ENCODE results near the gene CKM.

Gene CKM

GRCh38 chr19:45303269-45304060 is 19.2 kb downstream of the CKM start:
- no peaks in the 10 kb centered on the region for H3K4me1 ChIP-seq (ENCODE audit: control insufficient read depth, insufficient read depth, low read length, poor library complexity, severe bottlenecking)
- WGBS, 2 experiments (ENCODE audit: insufficient coverage in 2 of 2), result 91 to 97% methylated on average over 4 to 5 of the region's 12 CpGs
- no peaks in the 10 kb centered on the region for H3K9me3 ChIP-seq (ENCODE audit: control insufficient read depth, low read length)
- H3K27ac ChIP-seq (ENCODE audit: low read depth, low read length, severe bottlenecking), result no peak overlapping the region
- peaks cover 44% of the 10 kb centered on the region for H3K36me3 ChIP-seq (ENCODE audit: control insufficient read depth, insufficient read depth, low read length)
- H3K4me3 ChIP-seq (ENCODE audit: extremely low read depth, insufficient read depth, low read length, poor library complexity, severe bottlenecking), result no peak overlapping the region

- Histone ChIP-seq H3K4me3 (ENCODE audit: extremely low read depth, insufficient read depth, low read length, poor library complexity, severe bottlenecking) (no peak overlapping the region), H3K27ac (ENCODE audit: low read depth, low read length, severe bottlenecking) (no peak overlapping the region), H3K4me1 (ENCODE audit: control insufficient read depth, insufficient read depth, low read length, poor library complexity, severe bottlenecking) (no peaks in the 10 kb centered on the region), H3K36me3 (ENCODE audit: control insufficient read depth, insufficient read depth, low read length) (peaks cover 53% of the 10 kb centered on the region), H3K9me3 (ENCODE audit: control insufficient read depth, low read length) (no peaks in the 10 kb centered on the region)
- WGBS, 2 experiments (ENCODE audit: insufficient coverage in 2 of 2), result 93 to 97% methylated on average over 15 to 21 of the region's 27 CpGs
These were observed 20.3 kb downstream of the CKM start for GRCh38 chr19:45302416-45302815.

GRCh38 chr19:45299719-45300118 is 23.0 kb downstream of the CKM start:
- no peak overlapping the region for H3K27ac ChIP-seq (ENCODE audit: low read depth, low read length, severe bottlenecking)
- no peaks in the 10 kb centered on the region for H3K4me1 ChIP-seq (ENCODE audit: control insufficient read depth, insufficient read depth, low read length, poor library complexity, severe bottlenecking)
- no peak overlapping the region for H3K4me3 ChIP-seq (ENCODE audit: extremely low read depth, insufficient read depth, low read length, poor library complexity, severe bottlenecking)
- peaks cover 80% of the 10 kb centered on the region for H3K36me3 ChIP-seq (ENCODE audit: control insufficient read depth, insufficient read depth, low read length)
- H3K9me3 ChIP-seq (ENCODE audit: control insufficient read depth, low read length), result peaks cover 3% of the 10 kb centered on the region
- WGBS, 2 experiments (ENCODE audit: insufficient coverage in 2 of 2), result 96 to 100% methylated on average over 1 to 5 of the region's 6 CpGs

- WGBS, 2 experiments (ENCODE audit: insufficient coverage in 2 of 2), result 89 to 96% methylated on average over 3 to 4 of the region's 5 CpGs
- Histone ChIP-seq H3K4me3 (ENCODE audit: extremely low read depth, insufficient read depth, low read length, poor library complexity, severe bottlenecking) (no peak overlapping the region), H3K36me3 (ENCODE audit: control insufficient read depth, insufficient read depth, low read length) (peaks cover 92% of the 10 kb centered on the region), H3K9me3 (ENCODE audit: control insufficient read depth, low read length) (peaks cover 3% of the 10 kb centered on the region), H3K27ac (ENCODE audit: low read depth, low read length, severe bottlenecking) (no peak overlapping the region), H3K4me1 (ENCODE audit: control insufficient read depth, insufficient read depth, low read length, poor library complexity, severe bottlenecking) (no peaks in the 10 kb centered on the region)
These were observed 24.4 kb downstream of the CKM start for GRCh38 chr19:45298264-45298663.

DNA sequence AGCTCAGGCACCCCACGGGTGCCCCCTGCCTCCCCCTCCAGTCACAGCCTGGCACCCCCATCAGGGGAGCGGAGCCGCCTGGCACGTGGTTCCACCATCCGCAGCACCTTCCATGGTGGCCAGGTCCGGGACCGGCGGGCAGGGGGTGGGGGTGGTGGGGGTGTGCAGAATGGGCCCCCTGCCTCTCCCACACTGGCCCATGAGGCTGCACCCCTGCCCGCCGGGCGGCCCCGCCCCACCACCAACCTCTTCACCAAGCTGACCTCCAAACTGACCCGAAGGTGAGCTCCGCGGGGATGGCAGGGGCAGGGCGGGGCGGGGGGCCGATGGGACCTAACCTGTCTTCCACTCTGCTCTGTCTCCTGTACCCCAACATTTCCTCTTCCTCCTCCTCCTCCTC is 25.0 kb downstream of the CKM start:
- WGBS, 2 experiments (ENCODE audit: insufficient coverage in 2 of 2), result 96 to 100% methylated on average over 3 to 7 of the region's 18 CpGs
- Histone ChIP-seq H3K4me1 (ENCODE audit: control insufficient read depth, insufficient read depth, low read length, poor library complexity, severe bottlenecking) (no peaks in the 10 kb centered on the region), H3K27ac (ENCODE audit: low read depth, low read length, severe bottlenecking) (no peak overlapping the region), H3K36me3 (ENCODE audit: control insufficient read depth, insufficient read depth, low read length) (peaks cover 91% of the 10 kb centered on the region), H3K4me3 (ENCODE audit: extremely low read depth, insufficient read depth, low read length, poor library complexity, severe bottlenecking) (no peak overlapping the region), H3K9me3 (ENCODE audit: control insufficient read depth, low read length) (peaks cover 3% of the 10 kb centered on the region)

DNA sequence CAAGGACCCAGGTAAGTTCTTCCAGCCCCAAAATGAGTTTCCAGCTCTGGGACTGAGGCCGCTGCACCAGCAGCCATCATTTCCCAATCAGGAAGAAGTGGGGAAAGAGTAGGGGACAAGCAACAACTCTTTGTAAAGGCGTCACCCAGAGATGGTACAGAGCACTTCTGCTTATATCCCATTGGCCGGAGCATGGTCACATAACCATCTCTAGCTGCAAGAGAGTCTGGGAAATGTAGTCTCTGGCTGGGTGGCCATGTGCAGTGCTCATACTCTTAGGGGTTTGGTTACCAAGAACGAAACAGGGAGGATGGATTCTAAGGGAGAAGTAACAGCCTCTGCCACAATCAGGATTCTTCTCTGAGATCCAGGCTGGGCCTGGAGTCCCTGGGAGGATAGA is 26.3 kb downstream of the CKM start:
- Histone ChIP-seq H3K4me3 (ENCODE audit: extremely low read depth, insufficient read depth, low read length, poor library complexity, severe bottlenecking) (no peak overlapping the region), H3K9me3 (ENCODE audit: control insufficient read depth, low read length) (peaks cover 3% of the 10 kb centered on the region), H3K27ac (ENCODE audit: low read depth, low read length, severe bottlenecking) (no peak overlapping the region), H3K4me1 (ENCODE audit: control insufficient read depth, insufficient read depth, low read length, poor library complexity, severe bottlenecking) (no peaks in the 10 kb centered on the region), H3K36me3 (ENCODE audit: control insufficient read depth, insufficient read depth, low read length) (peaks cover 96% of the 10 kb centered on the region)
- 97 to 100% methylated on average over 2 to 3 of the region's 4 CpGs for WGBS, 2 experiments (ENCODE audit: insufficient coverage in 2 of 2)

DNA sequence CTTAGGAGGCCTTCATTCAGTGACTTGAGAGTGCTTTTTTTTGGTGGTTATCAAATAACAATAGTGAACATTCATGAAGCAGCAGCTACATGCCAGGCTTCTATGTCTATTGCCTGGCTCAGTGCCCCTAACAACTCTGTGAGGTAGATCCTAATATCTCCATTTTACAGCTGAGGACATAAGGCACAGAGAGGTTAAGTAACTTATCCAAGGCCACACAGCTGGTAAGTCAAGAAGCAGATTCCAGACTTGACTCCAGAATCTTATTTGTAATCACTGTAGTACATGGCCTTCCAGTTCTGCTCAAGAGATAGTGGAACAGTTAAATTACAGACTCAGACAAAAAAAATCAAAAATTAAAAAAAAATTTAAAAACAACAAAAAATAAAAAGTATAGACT is 26.8 kb downstream of the CKM start:
- Histone ChIP-seq H3K4me3 (ENCODE audit: extremely low read depth, insufficient read depth, low read length, poor library complexity, severe bottlenecking) (no peak overlapping the region), H3K27ac (ENCODE audit: low read depth, low read length, severe bottlenecking) (no peak overlapping the region), H3K9me3 (ENCODE audit: control insufficient read depth, low read length) (peaks cover 3% of the 10 kb centered on the region), H3K4me1 (ENCODE audit: control insufficient read depth, insufficient read depth, low read length, poor library complexity, severe bottlenecking) (no peaks in the 10 kb centered on the region), H3K36me3 (ENCODE audit: control insufficient read depth, insufficient read depth, low read length) (peaks cover 96% of the 10 kb centered on the region)

GRCh38 chr19:45294291-45295029 is 28.2 kb downstream of the CKM start:
- peaks cover 93% of the 10 kb centered on the region for H3K36me3 ChIP-seq (ENCODE audit: control insufficient read depth, insufficient read depth, low read length)

GRCh38 chr19:45293682-45294081 is 29.0 kb downstream of the CKM start:
- peaks cover 3% of the 10 kb centered on the region for H3K9me3 ChIP-seq (ENCODE audit: control insufficient read depth, low read length)
- WGBS, 2 experiments (ENCODE audit: insufficient coverage in 2 of 2), result 89 to 90% methylated on average over 4 of the region's 4 CpGs
- peaks cover 89% of the 10 kb centered on the region for H3K36me3 ChIP-seq (ENCODE audit: control insufficient read depth, insufficient read depth, low read length)
- H3K27ac ChIP-seq (ENCODE audit: low read depth, low read length, severe bottlenecking), result no peak overlapping the region
- no peaks in the 10 kb centered on the region for H3K4me1 ChIP-seq (ENCODE audit: control insufficient read depth, insufficient read depth, low read length, poor library complexity, severe bottlenecking)
- no peak overlapping the region for H3K4me3 ChIP-seq (ENCODE audit: extremely low read depth, insufficient read depth, low read length, poor library complexity, severe bottlenecking)

More at GRCh38 chr19:45294291-45295029, 28.2 kb downstream of the CKM start:
- no peaks in the 10 kb centered on the region for H3K4me1 ChIP-seq (ENCODE audit: control insufficient read depth, insufficient read depth, low read length, poor library complexity, severe bottlenecking)
- no peak overlapping the region for H3K27ac ChIP-seq (ENCODE audit: low read depth, low read length, severe bottlenecking)
- H3K9me3 ChIP-seq (ENCODE audit: control insufficient read depth, low read length), result peaks cover 3% of the 10 kb centered on the region
- H3K4me3 ChIP-seq (ENCODE audit: extremely low read depth, insufficient read depth, low read length, poor library complexity, severe bottlenecking), result no peak overlapping the region
- WGBS, 2 experiments (ENCODE audit: insufficient coverage in 2 of 2), result 94 to 98% methylated on average over 6 to 8 of the region's 12 CpGs

- Histone ChIP-seq H3K27ac (ENCODE audit: low read depth, low read length, severe bottlenecking) (no peak overlapping the region), H3K9me3 (ENCODE audit: control insufficient read depth, low read length) (peaks cover 3% of the 10 kb centered on the region), H3K4me3 (ENCODE audit: extremely low read depth, insufficient read depth, low read length, poor library complexity, severe bottlenecking) (no peak overlapping the region), H3K36me3 (ENCODE audit: control insufficient read depth, insufficient read depth, low read length) (peaks cover 90% of the 10 kb centered on the region), H3K4me1 (ENCODE audit: control insufficient read depth, insufficient read depth, low read length, poor library complexity, severe bottlenecking) (no peaks in the 10 kb centered on the region)
- 100% methylated on average over 1 of the region's 1 CpG for WGBS, 2 experiments (ENCODE audit: insufficient coverage in 2 of 2)
These were observed 30.8 kb downstream of the CKM start for GRCh38 chr19:45291834-45292233.

DNA sequence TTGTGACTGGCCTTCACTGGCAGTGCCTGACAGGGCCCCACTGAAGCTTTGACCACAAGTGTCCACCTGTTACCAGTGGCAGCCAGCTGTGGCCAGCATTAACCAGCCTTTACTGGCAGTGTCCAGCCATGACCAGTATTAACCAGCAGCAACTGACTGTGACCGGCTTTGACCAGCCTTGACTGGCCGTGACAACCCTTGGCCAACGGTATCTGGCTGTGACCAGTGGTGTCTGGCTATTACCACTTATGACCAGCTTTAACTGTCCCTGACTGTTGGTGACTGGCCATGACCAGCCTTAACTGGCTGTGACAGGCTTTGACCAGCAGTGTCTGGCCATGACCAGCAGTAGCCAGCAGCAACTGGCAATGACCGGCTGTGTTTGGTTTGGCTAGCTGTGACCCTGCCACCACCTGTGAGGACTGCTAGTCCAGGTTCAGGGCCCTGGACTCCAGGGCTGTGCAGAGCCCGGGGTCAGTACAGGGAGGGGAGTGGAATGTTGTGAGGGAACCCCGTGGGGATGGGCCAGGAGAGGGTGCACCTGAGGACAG is 32.2 kb downstream of the CKM start:
- no peaks in the 10 kb centered on the region for H3K9me3 ChIP-seq (ENCODE audit: control insufficient read depth, low read length)
- 98 to 99% methylated on average over 4 to 6 of the region's 6 CpGs for WGBS, 2 experiments (ENCODE audit: insufficient coverage in 2 of 2)
- H3K4me3 ChIP-seq (ENCODE audit: extremely low read depth, insufficient read depth, low read length, poor library complexity, severe bottlenecking), result no peak overlapping the region
- H3K27ac ChIP-seq (ENCODE audit: low read depth, low read length, severe bottlenecking), result peak overlapping the region; percentile 23
- peaks cover 87% of the 10 kb centered on the region for H3K36me3 ChIP-seq (ENCODE audit: control insufficient read depth, insufficient read depth, low read length)
- H3K4me1 ChIP-seq (ENCODE audit: control insufficient read depth, insufficient read depth, low read length, poor library complexity, severe bottlenecking), result no peaks in the 10 kb centered on the region

All from mesodermal cell (in vitro differentiated cells).